Epithelial cell of esophagus (primary cell): Measurements from ENCODE around the gene TBL3.
A peak's percentile ranks its signal among the peaks of the same experiment; 100 is the strongest.
"Not testable (repeated sequence)": the region's sequence is repeated elsewhere in the genome, so short reads cannot be mapped to it uniquely, and the experiment has no call there.

Source experiments
- DNase-seq: peaks from one replicate; pipeline ENCODE4 v3.0.0; 2010; ENCODE audit warnings: low read depth
- H3K4me3 ChIP-seq: 2 replicates; pipeline ENCODE4 v1.5.1; 2011; ENCODE audit warnings: mild to moderate bottlenecking, low read length, control low read depth
- TF ChIP-seq, protein P1 (sequence below): IDR thresholded peaks from 2 replicates; pipeline ENCODE4 v1.5.1; 2011; ENCODE audit warnings: low read depth, mild to moderate bottlenecking, low read length, control low read depth, inconsistent platforms; ENCODE audit not compliant: insufficient read depth; ENCODE audit errors: missing control alignments

Gene TBL3

DNA sequence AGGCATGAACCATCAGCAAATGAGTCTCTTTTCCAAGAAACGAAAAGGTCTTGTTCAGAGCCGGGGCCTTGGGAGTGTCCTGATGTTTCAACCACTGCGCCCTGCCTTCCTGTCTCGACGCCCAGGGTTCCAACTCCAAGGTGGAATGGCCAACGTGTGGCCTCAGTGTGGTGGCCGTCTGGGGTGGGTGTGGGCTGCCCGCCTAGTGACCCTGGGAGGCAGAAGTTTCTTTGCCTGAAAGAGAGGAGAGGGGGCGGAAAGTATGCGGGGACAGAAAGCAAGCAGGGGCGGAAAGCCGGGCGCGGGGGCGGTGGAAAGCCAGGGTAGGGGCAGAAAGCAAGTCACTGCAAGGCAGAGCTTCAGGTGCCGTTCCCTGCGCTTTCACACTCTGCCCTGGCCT, 32.9 kb upstream of the TBL3 start:
- no peak overlapping the region for H3K4me3 ChIP-seq
- TF ChIP-seq, protein P1, sequence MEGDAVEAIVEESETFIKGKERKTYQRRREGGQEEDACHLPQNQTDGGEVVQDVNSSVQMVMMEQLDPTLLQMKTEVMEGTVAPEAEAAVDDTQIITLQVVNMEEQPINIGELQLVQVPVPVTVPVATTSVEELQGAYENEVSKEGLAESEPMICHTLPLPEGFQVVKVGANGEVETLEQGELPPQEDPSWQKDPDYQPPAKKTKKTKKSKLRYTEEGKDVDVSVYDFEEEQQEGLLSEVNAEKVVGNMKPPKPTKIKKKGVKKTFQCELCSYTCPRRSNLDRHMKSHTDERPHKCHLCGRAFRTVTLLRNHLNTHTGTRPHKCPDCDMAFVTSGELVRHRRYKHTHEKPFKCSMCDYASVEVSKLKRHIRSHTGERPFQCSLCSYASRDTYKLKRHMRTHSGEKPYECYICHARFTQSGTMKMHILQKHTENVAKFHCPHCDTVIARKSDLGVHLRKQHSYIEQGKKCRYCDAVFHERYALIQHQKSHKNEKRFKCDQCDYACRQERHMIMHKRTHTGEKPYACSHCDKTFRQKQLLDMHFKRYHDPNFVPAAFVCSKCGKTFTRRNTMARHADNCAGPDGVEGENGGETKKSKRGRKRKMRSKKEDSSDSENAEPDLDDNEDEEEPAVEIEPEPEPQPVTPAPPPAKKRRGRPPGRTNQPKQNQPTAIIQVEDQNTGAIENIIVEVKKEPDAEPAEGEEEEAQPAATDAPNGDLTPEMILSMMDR, result no peak

DNA sequence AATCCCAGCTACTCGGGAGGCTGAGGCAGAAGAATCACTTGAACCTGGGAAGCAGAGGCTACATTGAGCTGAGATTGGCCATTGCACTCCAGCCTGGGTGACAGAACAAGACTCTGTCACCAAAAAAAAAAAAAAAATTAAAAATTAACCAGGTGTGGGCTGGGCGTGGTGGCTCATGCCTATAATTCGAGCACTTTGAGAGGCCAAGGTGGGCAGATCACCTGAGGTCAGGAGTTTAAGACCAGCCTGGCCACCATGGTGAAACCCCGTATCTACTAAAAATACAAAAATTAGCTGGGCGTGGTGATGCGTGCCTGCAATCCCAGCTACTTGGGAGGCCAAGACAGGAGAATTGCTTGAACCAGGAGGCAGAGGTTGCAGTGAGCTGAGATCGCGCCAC, 32.0 kb upstream of the TBL3 start:
- not testable (repeated sequence) for DNase-seq, H3K4me3 ChIP-seq

More for the DNA sequence above, 32.9 kb upstream of the TBL3 start:
- DNase-seq, result no peak

DNA sequence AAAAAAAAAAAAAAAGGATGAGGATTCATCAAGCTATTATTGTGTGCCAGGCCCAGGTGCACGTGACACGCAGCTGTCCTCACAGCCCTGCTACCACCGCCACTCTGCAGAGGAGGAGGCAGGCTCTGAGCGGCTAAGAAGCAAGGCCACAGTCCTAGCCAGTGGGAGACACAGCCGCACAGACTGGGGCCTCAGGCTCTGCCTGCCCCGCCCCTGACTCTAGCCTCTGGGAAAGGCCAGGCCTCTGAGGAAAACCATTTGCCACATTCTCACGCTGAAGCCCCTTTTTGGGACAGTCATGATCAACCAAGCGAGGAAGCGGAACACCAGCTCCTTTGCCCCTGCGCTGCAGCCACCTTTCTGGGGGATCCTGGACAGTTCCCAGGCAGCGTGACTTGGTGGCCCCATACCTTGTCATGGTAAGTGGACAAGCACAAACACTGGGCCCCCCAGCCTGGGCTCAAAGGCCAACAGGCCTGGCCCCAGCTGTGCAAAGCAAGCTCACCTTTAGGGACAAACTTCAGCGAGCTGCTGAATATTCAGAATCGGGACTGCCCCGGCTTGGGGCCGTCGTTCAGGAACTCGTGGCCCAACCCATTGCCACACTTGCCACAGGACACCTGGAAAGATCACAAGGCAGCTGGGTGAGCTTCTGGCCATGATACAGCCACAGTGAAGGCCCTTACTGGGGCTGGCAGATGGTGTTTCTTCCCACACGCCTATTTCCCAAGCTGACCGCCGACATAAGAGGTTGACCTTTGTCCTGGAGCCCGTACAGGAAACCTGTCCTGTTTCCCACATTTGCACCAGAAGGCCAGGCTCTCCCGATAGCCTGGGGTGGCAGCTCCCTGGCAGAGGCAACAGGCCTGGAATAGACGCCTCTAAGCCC, 31.3 kb upstream of the TBL3 start:
- H3K4me3 ChIP-seq, result no peak overlapping the region
- TF ChIP-seq, protein P1, result no peak

DNA sequence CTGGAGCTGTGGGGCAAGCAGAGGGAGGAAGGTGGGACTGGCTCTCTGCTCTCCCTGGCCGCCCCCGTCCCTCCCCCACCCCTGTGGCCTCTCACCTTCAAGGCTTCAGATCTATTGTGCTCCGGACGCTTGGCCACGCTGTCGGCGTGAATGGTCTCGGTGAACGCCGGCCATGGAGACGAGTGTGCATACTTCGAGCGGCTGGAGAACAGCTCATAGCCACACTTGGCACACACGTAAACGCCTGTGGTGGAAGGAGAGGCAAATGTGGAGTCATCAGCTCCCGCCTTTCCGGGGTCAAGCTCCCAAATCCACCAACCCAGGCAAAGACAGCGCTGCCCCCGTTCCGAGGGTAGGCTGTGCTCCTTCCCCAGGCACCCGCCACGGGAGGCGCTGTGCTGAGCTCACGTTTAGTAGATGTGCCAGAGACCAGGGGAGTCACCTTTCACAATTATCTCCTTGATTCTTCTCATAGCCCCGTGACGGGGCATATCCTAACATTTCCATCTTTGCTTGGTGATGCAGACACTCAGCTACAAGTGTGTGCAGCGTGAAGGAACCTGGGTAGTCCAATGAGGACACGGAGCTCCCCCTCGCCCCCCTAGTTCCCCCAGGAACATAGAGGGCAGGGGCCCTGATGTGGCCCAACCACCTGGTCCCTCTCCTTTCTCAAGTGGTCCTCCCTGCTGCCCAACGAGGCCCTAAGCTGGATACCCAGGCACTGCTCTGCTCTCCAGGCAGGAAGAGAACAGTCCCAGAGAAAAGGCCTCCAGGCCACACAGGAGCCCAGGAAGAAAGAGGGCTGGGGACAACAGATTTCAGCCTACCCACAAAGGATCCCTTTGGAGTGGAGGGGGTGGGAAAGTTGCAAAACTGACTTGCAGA, 30.4 kb upstream of the TBL3 start:
- H3K4me3 ChIP-seq, result peak overlapping the region; percentile 74
- no peak for DNase-seq
- TF ChIP-seq, protein P1, result no peak

More for the DNA sequence above, 31.3 kb upstream of the TBL3 start:
- no peak for DNase-seq

DNA sequence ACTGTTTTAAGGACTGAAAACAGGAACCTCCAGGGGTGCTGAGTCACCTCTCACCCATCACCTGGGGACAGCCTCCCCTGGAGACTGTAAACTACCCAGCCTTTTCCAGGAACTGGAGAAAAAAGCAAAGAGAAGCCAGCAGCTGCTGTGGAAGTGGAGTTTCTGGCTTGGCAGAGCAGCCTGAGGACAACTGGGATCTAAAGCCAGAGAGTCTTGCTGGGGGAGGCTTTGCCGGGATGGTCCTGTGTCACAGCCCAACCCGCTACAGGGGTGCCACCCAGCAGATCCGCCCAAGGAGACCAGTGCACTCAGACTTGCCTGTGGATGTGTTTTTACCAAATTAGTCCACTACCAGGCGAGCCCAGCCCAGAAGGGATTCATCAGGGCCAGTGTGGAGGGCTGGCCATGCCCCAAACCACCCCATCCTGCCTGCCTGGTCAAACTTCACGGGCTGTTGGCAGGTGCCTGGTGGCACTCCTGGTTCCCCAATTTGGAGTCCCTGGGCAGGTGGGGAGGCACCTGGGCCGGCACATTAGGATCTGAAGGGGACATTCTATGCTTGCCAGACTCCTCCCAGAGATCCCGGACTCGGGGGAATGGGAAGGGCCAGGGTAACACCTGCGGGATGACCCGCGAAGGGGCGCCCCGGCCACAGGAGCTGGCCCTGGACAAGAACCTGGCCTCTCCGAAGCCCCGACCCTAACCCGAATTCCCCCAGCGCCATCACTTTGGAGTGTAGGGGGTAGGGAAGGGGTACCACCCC, 29.6 kb upstream of the TBL3 start:
- peak overlapping the region; percentile 74 for H3K4me3 ChIP-seq
- TF ChIP-seq, protein P1, result no peak
- DNase-seq, result peak; percentile 56

DNA sequence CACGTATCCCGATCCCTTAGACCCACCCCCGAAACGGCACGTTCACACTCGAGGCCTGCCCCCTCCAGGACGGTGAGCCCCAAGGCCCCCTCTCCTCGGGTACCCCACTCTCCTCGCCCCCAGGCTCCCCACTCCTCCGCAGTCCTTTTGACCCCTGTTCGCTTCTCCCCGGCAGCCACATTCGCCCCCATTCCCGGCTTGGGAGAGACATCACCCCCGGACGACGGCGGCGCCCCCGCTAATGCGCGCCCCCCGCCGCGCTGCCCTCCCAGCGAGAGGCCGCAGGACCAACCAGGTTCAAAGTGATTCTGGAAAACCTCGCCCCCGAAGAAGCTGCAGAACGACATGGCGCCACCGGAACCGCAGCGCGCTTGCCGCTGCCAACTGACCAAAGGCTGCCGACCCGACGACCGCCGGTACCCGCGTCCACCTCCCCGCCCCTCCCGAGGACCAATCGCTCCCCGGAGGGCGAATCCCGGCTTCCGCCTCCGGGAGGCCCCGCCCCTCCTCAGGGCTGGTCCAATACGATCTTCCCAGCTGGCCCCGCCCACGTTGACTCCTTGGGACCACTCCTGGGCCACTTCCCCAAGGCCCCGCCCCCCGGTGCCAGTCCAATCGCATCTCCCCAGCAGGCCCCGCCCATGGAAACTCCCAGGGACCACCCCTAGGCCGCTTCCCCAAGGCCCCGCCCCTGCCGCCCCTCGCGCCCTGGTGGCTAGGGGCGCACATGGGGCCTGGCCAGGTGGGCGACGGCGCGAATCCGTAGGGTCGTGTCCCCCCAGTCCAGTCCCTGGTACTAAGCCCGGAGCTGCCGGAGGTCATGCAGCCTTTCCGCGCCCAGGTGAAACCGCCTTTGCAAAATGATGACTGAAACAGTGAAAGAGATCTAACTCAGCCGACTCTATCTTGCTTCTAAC, 28.8 kb upstream of the TBL3 start, which contains the start of gene MSRB1:
TSS of gene MSRB1 (minus strand) at position 390 of the 917 bp plus-strand sequence. CDS start at position 347, 43 bp downstream.
- H3K4me3 ChIP-seq, result peak within 1 kb of the TSS; percentile 74
- peak; percentile 98 for DNase-seq
- TF ChIP-seq, protein P1, result no peak
